22Rv1 (cell line): ENCODE data around the gene PRSS8.

ENCODE experiments used
- ZFX ChIP-seq: fragments of 450-650 bp; IDR thresholded peaks from 2 replicates; pipeline ENCODE4 v1.6.1; 2017; ENCODE audit warnings: antibody characterized with exemption, borderline replicate concordance
- TF ChIP-seq, protein P1 (sequence below): fragments of 450-650 bp; IDR thresholded peaks from 2 replicates; pipeline ENCODE4 v1.5.1; 2017; ENCODE audit warnings: mild to moderate bottlenecking

DNA sequence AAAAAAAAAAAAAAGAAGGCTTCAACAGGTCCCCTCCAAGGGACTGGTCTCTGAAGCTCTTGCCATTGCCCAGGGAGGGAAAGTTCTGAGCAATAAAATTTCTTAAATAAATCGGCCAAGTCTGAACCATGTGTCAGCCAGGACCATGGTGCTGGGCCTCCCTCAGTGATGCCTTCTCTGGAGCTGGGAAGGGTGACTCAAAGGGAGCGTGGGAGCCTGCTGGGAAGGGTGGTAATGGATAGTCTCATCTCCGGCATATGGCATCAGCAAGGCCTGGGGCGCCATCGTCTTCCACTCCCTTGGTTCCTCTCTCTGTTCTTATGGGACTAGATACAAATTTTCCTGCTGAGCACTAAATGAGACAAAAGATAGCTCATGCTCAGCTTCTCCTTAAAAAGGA is 43.2 kb downstream of the PRSS8 start:
- TF ChIP-seq, protein P1, sequence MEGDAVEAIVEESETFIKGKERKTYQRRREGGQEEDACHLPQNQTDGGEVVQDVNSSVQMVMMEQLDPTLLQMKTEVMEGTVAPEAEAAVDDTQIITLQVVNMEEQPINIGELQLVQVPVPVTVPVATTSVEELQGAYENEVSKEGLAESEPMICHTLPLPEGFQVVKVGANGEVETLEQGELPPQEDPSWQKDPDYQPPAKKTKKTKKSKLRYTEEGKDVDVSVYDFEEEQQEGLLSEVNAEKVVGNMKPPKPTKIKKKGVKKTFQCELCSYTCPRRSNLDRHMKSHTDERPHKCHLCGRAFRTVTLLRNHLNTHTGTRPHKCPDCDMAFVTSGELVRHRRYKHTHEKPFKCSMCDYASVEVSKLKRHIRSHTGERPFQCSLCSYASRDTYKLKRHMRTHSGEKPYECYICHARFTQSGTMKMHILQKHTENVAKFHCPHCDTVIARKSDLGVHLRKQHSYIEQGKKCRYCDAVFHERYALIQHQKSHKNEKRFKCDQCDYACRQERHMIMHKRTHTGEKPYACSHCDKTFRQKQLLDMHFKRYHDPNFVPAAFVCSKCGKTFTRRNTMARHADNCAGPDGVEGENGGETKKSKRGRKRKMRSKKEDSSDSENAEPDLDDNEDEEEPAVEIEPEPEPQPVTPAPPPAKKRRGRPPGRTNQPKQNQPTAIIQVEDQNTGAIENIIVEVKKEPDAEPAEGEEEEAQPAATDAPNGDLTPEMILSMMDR: no peak
- no peak for TF ChIP-seq ZFX
